Right forelimb (tissue), 1 donor: ENCODE data around the gene KLF16.
A peak's percentile ranks its signal among the peaks of the same experiment; 100 is the strongest.

ENCODE experiments used
- DNase-seq: peaks from one replicate; pipeline ENCODE4 v3.0.0-alpha.2; 2018

Gene KLF16

DNA sequence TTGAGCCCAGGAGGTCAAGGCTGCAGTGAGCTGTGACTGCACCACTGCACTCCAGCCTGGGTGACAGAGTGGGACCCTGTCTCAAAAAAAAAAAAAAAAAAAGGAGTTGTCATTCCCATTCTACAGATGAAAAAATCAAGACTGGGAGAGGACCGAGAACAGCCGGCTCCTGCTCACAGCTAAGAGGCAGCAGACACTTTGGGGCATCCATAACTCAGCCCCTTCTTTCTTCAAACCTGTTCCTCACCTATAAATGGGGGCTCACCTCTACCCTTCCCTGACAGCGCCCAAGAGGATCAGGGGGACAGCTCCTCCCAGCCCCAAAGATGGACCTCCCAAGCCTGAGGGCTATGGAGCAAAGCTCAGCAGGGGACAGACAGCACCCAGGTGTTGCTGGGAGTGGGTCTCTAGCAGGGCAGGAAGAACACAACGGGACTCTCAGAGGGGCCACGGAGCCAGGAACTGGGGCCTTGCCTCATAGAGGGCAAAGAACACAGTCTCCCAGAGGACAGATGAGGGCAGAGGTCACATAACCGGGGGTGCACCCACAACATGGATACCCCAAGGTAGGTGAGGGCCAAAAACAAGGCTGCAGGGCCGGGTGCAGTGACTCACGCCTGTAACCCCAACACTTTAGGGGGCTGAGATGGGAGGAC lies 3.4 kb upstream of the KLF16 start:
- DNase-seq = no peak

DNA sequence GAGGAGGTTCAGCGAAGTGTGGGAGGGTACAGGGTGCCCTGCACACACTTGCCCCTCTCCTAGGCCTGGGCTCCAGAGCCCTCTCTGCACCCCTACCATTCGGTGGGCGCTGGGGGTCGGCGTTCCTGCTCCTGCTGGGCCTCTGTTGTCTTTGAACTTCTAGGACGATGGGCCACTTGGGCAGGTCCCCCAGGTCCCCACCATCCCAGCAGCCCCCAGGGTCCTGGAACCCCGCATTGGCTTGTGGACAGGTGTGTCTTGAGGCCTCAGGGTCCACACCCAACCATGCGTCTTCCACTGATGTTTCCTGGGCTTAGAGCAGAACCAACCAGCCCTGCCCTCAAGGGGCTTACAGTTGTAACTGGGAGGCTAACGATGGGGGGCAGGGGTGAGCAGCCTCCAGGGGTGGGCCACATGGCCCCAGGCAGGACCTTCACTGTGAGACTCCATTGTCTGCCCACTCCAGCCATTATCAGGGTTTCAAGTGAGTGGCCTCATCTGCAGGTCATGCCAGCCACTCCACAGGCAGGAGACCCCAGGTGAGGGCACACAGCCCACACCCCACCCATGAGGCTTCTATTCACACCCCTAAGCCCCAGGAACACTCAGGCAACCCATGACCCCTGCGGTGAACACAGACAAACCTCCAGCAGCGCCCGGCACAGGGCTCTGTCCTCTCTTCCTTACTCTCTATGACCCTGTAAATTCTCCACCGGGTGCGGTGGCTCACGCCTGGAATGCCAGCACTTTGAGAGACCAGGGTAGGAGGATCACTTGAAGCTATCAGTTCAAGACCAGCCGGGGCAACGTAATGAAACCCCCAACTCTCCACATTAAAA lies 2.0 kb upstream of the KLF16 start:
- DNase-seq = no peak

DNA sequence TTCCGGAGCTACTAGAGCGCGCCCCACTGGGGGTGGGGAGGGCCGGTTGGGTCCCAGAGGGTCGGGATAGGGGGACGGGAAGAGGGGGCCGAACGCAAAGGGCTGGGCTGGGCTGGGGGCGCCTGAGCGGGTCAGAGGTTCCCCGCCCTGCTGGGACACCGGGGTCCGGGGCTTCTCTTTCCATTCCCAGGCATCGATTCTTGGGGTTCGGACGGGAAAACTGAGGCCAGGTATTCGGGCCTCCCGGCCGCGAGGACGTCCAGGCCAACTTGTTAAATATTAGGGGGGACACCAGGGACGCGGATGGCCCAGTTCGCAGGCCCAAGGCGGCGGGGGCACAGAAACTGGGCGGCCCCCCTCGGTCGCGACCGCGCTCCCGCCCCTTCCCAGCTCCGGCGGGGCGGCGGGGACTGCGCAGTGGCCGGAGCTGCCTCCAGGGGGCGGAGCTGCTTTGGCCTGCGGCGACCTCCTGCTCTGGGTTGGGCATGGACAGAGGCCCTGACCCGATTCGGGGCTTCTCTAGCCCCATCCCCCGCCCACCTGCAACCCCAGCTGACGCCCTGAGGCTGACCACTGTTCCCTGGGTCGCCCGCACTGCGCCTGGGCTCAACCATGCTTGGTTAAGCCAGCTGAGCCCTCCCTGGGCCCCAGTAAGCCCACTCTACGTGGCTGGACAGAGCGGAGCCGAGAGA lies 1.2 kb upstream of the KLF16 start:
- DNase-seq = peak; percentile 80

DNA sequence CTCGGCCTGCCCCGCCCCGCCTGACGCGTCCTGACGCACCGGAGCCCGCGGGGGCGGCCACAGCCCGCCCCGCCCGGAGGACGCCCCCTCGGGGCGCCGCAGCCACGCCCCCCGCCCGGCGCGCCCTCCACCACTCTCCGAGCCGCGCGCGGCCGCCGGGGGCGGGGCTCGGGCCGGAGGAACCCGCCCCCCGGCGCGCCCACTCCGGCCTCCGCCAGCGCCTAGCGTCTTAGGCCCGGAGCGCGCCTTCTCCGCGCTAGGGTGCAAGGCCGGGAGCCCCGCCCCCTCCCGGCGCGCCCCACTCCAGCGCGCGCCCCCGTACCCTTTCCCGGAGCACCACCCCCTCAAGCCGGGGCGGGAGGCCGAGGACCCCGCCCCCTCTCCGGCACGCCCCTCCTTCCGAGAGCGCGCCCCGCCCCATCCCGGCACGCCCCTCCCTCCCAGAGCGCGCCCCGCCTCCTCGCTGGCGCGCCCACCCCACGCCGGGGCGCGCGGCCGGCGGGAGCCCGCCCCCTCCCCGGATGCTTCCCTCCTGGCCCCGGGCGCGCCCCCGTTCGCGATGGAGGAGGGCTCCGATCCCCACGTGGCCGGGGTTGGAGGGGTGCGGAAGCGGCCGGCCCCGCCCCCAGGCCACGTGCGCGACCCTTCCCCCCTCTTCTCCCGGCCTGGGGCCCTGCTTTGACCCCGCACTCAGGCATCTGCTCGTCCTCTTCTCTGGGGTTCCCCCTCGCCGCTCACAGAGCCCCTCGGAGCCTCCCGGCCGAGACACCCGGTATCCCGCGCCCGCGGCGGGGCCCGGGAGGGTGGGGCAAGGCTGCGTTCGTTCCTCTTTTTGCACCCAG lies 480 bp upstream of the KLF16 start:
- peak; percentile 96 for DNase-seq

DNA sequence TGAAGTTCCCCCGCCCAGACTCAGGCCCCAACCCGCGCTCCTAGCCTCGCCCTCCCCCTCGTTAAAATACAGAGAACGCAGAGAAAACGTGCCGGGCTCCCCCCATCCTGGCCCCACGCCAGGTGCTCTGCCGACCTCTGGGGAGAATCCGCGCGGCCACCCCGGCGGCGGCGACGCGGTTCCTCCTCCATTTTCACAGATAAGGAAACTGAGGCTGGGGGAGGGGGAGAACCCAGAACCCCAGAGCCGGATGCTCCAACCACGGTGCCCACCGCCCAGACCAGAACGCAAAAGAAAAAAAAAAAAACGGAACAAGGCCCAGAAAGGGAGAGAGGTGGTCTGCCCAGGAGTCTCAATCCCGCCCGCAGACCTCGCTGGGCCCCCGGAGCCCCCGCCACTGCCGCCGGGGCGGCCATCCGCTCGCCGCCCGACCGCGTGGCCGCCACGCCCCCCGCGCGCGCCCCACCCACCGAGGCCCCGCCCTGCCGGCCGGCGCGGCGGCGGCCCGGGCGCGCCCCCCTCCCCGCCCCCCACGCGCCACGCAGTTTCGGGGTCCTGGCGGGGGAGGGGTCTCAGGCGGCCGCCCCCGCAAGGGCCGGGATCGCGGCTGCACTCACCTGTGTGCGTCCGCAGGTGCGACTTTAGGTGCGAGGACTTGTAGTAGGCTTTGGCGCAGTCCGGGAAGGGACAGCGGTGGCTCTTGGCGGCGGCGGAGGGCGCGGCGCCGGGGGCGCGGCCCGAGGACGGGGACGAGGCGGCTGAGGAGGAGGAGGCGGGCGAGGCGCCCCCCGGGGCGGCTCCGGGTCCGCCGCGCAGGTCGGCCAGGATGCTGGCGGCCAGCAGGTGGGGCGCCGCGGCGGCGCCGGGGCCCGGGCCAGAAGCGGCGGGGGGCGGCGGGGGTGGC lies 703 bp downstream of the KLF16 start:
- DNase-seq = no peak

DNA sequence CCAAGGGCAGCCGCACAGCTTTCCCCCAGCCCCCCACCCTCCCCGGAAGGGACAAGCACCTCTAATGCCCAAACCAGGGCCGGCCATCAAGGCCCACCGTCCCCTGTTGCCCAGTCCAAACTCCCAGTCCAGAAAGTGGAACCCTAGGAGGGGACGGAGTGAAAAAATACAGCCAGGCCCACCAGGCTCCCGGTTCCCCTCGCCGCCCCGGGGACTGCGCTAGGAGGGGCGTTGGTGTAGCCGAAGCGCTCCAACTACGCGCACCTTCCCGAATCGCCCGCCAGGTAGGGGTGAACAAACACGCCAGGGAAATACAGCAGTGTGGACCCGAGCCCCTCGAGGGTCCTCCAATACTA lies 1.3 kb downstream of the KLF16 start:
- no peak for DNase-seq

DNA sequence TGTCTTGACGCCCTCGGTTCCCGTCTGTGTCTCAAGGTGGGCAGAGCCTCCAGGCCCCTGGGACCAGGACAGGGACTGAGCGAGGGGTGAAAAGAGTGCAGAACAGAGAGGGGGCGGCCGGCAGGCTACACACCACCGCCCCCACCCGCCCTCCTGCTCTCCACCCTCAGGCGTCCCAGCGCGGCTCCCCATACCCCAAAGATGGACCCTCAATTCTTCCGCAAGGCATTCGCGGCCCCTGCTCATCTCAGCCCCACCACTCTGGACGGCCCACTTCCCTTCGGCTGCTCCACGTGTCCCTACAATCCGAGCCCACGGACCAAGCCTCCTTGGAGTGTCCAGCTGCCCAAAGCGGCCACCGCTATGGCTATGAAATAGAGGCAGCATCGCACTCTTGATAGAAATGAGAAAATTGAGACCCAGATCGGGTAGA lies 1.8 kb downstream of the KLF16 start:
- DNase-seq = no peak

DNA sequence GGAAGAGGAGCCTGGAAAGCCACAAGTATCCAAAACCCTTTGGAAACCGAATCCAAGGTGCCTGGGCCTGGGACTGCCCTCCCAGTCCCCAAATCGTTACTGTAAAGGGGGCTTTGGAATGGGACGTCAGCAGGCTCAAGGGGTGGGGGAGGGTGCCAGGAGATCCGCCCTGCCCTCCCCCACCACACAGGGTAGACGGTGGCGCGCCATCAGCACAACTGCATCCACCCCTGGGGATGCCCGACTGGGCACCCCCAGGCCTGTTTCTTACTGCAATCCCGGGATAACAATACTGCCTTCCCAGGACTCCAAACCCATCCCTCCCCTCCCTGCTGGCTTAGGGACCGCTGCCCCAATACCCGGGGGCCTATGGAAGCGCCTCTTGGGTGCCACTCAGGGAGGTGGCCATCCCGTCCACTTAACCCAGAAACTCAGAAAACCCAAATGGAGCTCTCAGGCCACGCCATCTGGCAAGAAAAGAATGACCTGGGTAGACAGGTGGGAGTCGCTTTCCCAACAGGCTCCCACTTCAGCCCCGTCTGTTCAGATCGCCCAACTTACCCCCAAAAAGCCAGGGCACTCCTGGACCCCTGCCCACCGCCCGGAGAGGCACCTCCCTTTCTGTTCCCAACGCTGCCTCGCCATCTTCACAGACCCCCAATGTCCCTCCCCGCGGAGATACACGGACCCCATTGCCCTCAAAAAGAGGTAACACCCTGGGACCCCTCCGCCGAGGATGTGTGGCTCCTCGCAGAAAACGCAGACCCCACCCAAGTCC lies 2.4 kb downstream of the KLF16 start:
- DNase-seq = no peak

DNA sequence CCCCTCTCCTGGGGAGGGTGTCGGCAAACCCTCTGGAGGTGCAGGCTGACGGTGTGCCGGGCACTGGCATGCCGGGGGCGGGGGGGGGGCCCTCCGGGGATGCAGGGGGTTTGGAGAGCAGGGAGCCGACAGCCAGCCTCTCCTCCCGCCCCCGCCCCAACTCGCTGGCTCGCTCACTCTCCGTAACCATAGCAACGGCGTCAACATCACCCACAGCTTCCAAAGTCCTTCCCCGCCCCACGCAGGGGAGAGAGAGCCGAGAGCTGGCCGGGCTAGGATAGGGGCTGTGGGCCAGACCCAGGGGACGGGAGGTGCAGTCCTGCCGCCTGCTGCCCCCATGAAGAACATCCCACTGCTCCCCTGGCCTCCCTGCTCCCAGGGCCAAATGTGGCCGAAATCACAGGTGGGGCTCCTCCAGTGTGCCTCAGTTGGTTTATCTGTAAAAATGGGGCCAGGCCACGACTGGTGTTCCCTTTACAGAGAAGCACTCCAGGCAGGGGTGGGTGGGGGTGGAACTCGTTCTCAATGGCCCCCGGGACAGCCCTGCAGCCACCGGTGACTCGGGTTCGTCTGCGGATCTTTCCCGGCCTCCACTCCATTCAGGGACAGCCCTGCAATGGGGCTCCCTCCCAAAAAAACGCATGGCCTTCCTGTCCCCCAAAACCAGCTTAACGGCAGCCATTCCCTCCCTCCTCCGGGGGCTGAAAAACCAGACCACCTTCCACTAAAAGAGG lies 3.2 kb downstream of the KLF16 start:
- peak; percentile 85 for DNase-seq

DNA sequence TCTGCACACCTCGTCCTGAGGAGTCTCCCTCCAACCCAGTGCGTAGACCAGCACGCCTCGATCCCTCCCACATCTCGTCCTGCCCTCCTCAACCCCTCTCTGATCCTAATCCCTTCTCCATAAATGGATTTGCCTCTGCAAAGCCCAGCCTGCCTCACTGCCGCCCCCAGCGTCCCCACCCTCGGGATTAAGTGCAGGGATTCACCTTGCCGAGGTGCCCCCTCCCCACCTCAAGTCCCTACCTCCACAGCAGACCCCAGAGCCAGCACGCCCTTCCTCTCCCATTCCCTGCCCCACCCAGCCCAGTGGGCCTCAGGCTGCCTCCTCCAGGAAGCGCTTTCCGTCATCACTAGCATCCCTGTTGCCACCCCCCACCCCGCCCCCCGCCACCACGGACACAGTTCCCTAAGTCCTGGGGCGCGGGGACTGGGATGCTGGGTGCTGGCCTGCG lies 4.0 kb downstream of the KLF16 start:
- no peak for DNase-seq

DNA sequence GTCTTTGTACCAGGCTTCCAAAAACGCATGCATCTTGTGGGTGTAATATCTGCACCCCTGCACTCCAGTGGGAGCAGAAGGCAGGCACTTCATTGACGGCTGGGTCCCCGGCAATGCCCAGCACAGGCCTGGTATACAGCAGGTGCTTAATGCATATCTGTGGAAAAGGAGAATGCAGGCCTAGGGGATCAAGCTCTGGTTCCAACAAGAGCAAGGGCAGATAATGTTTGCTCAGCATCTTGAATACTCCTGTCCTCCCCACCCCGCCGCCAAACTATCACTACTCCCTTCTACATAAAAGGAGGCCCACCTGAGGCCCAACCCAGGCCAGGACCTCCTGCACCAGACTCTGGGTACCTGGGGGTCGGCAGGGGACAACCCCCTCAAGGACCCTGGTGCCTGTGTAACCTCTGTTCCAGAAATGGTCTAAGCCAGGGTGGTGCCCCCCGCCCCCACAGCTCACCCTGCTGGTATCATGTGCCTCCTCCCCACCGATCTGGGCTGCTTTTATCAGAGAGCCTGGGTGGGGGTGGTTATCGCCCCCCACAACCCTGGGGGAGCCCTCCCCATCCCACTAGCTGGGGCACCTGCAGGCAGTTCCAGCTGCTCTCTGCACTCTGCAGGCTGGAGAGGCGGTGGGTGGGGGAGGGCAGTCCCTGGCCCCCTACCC lies 4.8 kb downstream of the KLF16 start:
- DNase-seq = no peak

DNA sequence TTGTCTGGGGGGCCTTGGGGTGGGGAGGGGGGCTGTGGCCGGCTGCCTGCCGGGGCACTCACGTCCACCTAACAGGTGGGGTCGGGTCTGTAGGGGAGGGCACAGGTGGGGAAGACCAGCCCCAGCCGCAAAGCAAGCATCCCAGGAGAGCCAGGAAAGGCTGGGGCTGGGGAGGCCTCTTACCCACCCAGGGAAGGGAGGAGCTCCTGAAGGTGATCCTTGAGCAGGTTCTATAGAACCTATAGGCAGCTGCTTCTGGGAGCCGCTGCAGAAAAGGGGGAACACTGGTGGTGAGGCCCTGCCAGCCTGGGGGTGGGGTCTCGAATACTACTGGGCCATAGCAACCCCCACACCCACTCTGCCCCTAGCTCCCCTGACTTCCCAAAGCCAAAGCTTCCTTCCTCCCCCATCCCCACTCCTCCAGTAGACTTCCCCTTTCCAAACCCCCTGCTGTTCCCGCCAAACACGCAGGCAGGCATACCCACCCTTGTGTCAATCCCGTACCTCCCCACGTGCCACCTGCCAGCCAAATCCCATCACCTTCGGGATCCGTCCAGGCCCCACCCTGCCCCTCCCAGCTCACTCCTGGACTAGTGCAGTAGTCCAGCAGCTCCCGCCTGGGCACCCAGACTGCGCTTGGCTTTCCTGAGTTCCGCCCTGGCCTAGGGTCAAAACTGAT lies 5.6 kb downstream of the KLF16 start:
- no peak for DNase-seq

DNA sequence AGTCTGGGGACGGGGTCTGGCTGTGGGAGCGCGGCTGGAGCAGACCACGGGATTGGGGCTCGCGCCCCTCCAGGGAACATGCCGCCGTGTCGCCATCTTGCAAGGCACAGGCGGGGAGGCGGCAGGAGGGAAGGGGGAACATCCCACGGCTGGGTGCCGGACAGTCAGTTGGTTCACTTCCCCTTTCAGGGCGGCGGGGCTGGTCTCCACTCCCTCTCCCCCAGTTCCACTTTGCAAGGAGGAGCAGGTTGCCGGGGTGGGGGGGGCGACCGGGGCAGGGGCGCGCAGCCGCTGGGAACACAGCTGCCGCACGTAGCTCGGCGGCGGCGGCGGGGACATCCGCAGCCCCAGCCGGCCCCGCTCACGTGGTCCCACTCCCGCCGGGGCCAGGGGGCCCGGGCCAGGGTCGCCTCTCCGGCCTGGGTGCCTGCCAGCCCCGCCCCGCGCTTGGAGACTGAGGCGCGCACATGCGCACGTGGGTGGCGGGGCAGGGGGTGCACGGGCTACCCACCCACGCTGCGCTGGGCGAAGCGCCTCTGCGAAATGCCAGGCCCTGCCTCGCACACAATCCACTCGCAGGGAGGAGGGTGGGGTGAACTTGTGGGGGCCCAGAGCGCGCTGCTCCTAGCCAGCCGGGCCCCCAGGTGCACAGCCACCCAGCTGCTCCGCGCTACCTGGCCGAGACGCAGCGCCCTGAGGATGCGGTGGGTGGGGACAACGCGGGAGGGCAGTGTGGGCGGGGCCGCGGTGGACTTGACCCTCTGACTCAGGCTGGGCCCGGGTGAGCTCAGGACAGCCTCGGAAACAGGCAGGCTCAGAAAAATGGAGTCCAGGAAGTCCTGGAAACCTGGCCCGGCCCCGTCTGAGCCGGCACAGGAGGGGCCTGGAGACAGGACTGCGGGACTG lies 6.4 kb downstream of the KLF16 start:
- peak; percentile 76 for DNase-seq

DNA sequence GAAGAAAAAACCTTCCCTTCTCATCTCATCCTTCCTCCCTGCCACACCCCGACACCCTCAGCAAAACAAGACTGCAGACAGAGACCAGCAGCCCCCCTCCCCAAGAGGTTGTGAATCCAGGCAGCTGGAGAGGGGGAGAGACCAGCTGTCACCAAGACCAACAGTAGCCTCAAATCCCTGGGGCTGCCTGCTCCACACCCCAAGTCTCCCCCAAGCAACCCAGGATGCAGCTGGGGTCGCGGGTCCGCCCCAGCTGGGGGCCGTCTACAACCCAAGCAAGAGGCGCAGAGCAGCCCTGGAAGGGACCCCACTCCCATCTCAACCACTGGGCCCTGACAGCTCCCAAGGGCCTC lies 7.1 kb downstream of the KLF16 start:
- no peak for DNase-seq

DNA sequence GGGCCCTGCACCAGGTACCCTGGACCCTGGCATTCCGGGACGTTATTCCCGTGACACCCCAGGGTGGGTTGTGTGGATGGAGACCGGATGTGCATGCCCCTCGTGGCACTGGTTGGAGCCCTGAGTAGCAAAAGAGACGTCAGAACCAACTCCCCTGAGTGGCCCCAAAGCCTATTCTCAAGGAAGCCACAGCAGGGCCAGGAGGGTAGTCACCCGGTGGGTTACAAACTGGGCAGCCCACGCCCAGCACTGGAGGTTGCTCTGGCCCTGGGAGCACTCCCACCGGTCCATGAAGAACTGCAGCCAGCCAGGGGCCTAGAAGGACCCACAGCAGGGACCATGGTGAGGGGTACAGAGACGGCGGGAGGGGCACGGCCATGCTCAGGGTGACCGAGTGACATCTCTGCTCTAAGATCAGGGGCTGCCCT lies 7.5 kb downstream of the KLF16 start:
- DNase-seq = no peak

DNA sequence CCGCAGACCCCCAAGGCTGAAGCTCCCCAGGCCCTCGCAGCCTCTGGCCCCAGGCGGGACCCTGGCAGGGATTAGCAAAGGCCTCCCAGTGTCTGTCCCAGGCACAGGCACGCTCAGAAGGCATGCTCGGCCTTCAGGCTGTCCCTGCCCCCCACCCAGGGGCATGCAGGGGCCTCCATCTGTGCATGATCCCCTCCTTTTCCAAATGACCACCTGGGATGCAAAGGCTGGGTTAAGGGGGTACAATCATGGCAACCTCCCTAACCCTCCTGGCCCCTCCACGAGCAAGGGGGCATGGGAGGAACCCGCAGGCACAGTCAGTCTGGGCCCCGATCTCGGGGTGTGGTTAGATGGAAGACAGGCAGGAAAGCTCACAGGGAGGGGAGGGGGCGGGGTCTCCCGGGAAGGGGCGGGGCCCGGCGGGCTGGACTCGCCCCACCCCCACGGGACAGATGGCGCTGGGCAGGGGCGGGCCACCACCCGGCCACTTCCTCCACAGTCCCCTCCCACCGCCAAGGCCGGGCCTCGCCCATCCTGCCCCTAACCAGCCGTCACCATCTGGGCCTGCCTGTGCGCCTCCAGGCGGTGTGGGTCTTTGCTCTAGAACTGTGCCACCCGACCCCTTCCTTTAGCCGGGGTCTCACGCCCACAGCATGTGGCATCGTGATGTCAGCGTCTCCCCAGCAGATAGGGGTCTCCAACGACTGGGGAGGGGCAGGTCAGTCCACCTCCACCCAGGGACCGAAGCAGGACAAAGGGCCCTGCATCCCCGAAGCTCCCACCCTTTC lies 8.1 kb downstream of the KLF16 start:
- DNase-seq = peak; percentile 92

DNA sequence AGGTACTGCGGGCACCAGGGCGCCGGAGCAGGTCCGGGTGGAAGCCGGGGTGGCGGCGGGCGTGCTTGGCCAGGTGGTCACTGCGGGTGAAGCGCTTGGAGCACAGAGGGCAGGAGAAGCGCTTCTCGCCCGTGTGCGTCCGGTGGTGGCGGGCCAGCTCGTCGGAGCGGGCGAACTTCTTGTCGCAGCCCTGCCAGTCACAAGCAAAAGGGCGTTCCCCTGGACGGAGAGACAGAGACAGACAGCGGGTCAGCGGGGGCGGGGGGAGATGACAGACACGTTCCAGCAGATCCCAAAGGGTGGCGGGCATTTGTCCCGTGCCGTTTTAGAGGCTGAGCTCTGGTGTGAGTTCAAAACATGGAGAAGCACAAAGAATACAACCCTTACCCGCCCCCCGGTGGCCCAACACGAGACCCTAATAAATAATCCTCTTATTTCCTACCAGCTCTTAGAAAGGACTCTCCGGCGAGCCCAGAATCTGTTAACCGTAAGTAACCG lies 8.8 kb downstream of the KLF16 start:
- DNase-seq = no peak
